Activated T-helper 1 cell treated with anti-CD3 and anti-CD28 coated beads, Interleukin-12 subunit alpha, Interleukin-12 subunit beta, Interleukin-2, Interleukin-4 antibody, amounts not matched to agents 30 ng/mL and 10 ng/mL and 1 ng/mL, durations not matched to agents 14 hours and 24 hours and 36 hours (primary cell): ENCODE results near the gene ARID4B. TPM values are rescaled to one million over a fixed set of nuclear protein-coding genes. Genes with fewer than 3 reads are reported as not detected.
A peak's percentile ranks its signal among the peaks of the same experiment; 100 is the strongest.
"Not testable (repeated sequence)": the region's sequence is repeated elsewhere in the genome, so short reads cannot be mapped to it uniquely, and the experiment has no call there.

Experiments used
- DNase-seq: peaks from one replicate; pipeline ENCODE4 v3.0.0; 2021; ENCODE audit warnings: low spot score
- H3K27ac Mint-ChIP-seq: one replicate; pipeline ENCODE4 v1.8.0; 2021; ENCODE audit warnings: mild to moderate bottlenecking, mixed read lengths
- H3K27me3 Mint-ChIP-seq: one replicate; pipeline ENCODE4 v1.8.0; 2022; ENCODE audit warnings: mild to moderate bottlenecking, moderate library complexity, mixed read lengths; ENCODE audit not compliant: insufficient read depth
- H3K36me3 Mint-ChIP-seq: one replicate; pipeline ENCODE4 v1.8.0; 2021; ENCODE audit warnings: low read depth, mixed read lengths
- H3K4me1 Mint-ChIP-seq: one replicate; pipeline ENCODE4 v1.8.0; 2021; ENCODE audit warnings: low read depth, mixed read lengths
- H3K4me3 Mint-ChIP-seq: one replicate; pipeline ENCODE4 v1.8.0; 2021; ENCODE audit warnings: mild to moderate bottlenecking, moderate library complexity, mixed read lengths
- H3K9me3 Mint-ChIP-seq: one replicate; pipeline ENCODE4 v1.8.0; 2021; ENCODE audit warnings: mixed read lengths
- intact Hi-C: fragments of 100-400 bp; cut with micrococcal nuclease; formaldehyde crosslinking; loops from one replicate; pipeline ENCODE4 v1.15.1; 2024
- total RNA-seq: library from RNA; stranded (reverse); gene quantifications from 2 replicates; pipeline ENCODE4 v1.2.3, GENCODE V29; 2022

The ARID4B gene
- total RNA-seq, 1 donor from 2014 or later = 58.7 TPM

DNA sequence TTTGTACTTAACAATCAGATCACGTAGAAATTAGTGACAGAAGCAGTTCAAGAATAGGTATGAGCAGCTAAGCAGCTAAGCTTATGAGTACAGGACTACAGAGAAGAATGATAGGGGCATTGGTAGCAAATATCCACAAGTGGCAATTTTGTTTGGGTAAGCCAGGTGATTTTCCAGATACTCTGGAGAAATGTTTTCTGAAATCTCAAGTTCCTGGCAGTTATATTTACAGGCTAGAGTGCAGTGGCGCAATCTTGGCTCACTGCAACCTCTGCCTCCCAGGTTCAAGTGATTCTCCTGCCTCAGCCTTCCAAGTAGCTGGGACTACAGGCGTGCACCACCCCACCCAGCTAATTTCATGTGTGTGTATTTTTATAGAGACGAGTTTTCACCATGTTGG lies 55.1 kb downstream of the ARID4B start:
- no peak overlapping the region for H3K27ac Mint-ChIP-seq
- no peaks in the 10 kb centered on the region for H3K27me3 Mint-ChIP-seq
- H3K4me1 Mint-ChIP-seq = peaks cover 49% of the 10 kb centered on the region

DNA sequence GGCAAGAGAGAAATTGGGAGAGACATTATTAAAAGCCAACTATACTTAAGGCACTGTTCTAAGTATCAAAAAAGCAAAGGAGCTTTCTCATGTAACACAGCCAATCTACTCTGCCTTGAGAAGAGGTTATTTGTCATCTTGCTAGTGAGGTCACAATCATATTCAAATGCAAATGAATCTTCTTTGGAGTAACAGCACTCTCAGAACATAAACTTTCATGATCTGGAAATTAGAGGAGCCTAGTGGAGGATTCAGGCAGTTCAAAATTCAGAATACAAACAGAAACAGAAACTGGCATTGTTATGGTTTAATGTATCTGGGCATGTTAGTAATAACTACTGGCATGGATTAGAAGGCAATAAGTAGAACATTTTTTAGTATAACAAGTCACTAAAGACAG lies 57.4 kb downstream of the ARID4B start:
- no peaks in the 10 kb centered on the region for H3K36me3 Mint-ChIP-seq
- DNase-seq = no peak
- intact Hi-C loops = no loop called here
- H3K4me1 Mint-ChIP-seq = peaks cover 43% of the 10 kb centered on the region
- H3K9me3 Mint-ChIP-seq = no peaks in the 10 kb centered on the region
- no peak overlapping the region for H3K4me3 Mint-ChIP-seq
- peak overlapping the region; percentile 54 for H3K27ac Mint-ChIP-seq
- H3K27me3 Mint-ChIP-seq = no peaks in the 10 kb centered on the region

More for the DNA sequence above, 55.1 kb downstream of the ARID4B start:
- H3K9me3 Mint-ChIP-seq = no peaks in the 10 kb centered on the region
- intact Hi-C loops = no loop called here
- peaks cover 3% of the 10 kb centered on the region for H3K36me3 Mint-ChIP-seq
- no peak for DNase-seq
- H3K4me3 Mint-ChIP-seq = no peak overlapping the region

DNA sequence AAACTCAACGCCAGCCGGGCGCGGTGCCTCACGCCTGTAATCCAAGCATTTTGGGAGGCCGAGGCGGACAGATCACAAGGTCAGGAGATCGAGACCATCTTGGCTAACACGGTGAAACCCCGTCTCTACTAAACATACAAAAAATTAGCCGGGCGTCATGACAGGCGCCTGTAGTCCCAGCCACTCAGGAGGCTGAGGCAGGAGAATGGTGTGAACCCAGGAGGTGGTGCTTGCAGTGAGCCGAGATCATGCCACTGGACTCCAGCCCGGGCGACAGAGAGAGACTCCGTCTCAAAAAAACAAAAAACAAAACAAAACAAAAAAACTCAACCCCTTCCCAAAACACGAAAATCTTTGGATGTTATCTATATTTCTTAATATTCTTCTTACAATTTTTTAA lies 58.0 kb downstream of the ARID4B start:
- H3K9me3 Mint-ChIP-seq, H3K27ac Mint-ChIP-seq, H3K4me3 Mint-ChIP-seq, DNase-seq, intact Hi-C loops, H3K27me3 Mint-ChIP-seq, H3K36me3 Mint-ChIP-seq: not testable (repeated sequence)
- peaks cover 36% of the 10 kb centered on the region for H3K4me1 Mint-ChIP-seq

DNA sequence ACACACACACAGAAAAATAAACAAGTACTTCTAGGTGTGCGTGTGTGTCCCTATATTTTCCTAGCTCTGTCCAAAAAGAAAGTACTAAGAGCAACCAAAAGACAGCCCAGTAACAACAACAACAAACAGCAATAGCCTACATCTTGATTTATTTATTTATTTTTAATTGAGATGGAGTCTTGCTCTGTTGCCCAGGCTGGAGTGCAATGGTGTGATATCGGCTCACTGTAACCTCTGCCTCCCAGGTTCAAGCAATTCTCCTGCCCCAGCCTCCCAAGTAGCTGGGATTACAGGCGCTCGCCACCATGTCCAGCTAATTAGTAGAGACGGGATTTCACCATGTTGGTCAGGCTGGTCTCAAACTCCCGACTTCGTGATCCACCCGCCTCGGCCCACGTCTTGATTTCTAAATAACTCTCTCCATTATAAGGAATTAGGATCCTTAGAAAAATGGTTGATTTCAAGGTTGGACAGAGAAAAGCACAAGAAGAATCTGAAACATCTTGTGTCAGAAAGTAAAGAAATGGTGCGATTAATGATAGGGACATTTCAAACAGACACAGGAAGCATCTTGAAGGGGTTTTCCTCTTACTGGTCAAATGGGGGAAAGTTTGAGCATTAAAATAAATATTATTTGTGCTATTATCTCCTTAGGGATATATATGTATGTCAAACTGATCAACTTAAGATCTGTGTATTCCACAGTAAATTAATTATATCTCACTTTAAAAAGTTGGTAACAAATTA lies 59.4 kb downstream of the ARID4B start:
- no peak overlapping the region for H3K27ac Mint-ChIP-seq
- intact Hi-C loops = no loop called here
- no peaks in the 10 kb centered on the region for H3K9me3 Mint-ChIP-seq
- DNase-seq = no peak
- H3K27me3 Mint-ChIP-seq = no peaks in the 10 kb centered on the region
- H3K36me3 Mint-ChIP-seq = no peaks in the 10 kb centered on the region
- no peak overlapping the region for H3K4me3 Mint-ChIP-seq
- H3K4me1 Mint-ChIP-seq = peaks cover 38% of the 10 kb centered on the region

DNA sequence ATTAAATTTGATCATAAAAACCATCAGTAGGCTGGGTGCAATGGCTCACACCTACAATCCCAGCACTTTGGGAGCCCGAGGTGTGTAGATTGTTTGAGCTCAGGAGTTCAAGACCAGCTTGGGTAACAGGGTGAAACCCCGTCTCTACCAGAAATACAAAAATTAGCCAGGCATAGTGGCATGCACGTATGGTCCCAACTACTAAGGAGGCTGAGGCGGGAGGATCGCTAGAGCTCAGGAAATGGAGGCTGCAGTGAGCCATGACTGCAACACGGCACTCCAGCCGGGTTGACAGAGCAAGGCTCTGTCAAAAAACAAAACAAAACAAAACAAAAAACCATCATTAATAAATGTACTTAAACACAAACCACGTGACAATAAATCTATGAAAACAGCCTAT lies 61.0 kb downstream of the ARID4B start:
- Mint-ChIP-seq H3K27ac (no peak overlapping the region), H3K4me1 (peaks cover 36% of the 10 kb centered on the region), H3K9me3 (no peaks in the 10 kb centered on the region), H3K4me3 (no peak overlapping the region), H3K36me3 (no peaks in the 10 kb centered on the region), H3K27me3 (no peaks in the 10 kb centered on the region)
- intact Hi-C loops = no loop called here
- DNase-seq = no peak

DNA sequence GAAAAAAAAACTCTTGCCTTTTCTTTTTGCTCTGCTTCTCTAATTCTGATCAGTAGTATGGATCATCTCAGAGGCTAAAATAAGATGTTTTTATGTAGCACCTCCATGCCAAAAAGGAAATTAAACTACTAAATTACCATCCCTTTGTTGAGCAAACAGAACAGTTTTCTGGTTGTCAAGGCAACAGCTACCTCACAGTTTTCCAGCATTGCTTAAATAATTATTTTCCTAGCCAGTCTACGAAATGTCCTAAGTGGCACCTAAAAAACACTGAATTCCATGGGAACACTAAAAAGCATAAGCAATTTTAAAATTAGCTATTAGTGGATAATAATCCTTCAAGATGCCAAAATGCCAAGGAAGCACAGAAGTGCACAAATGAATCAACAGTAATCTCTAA lies 61.7 kb downstream of the ARID4B start:
- Mint-ChIP-seq H3K36me3 (no peaks in the 10 kb centered on the region), H3K4me1 (peaks cover 39% of the 10 kb centered on the region), H3K27me3 (no peaks in the 10 kb centered on the region), H3K27ac (no peak overlapping the region), H3K4me3 (no peak overlapping the region), H3K9me3 (no peaks in the 10 kb centered on the region)
- DNase-seq = no peak
- intact Hi-C loops = no loop called here

DNA sequence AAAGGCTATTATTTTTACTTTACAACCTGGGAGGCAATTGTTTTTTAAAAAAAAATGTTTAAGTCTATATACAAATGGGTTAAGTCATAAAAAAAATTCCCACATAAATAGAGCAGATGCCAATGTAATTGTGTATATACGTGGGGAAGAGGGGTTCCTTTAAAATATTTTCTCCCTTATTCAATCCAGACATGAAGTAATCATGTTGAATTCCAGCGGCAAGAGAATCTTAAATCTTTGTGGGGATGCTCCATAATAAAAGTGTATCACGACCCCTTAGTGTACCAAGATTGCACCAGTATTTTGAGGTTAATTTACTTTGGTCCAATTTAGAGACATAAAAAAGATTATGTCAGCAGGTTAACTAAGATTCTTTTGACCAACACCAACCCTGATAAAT lies 62.1 kb downstream of the ARID4B start:
- Mint-ChIP-seq H3K4me1 (peaks cover 41% of the 10 kb centered on the region), H3K36me3 (no peaks in the 10 kb centered on the region), H3K27ac (no peak overlapping the region), H3K27me3 (no peaks in the 10 kb centered on the region), H3K4me3 (no peak overlapping the region), H3K9me3 (no peaks in the 10 kb centered on the region)
- DNase-seq = no peak
- intact Hi-C loops = no loop called here

DNA sequence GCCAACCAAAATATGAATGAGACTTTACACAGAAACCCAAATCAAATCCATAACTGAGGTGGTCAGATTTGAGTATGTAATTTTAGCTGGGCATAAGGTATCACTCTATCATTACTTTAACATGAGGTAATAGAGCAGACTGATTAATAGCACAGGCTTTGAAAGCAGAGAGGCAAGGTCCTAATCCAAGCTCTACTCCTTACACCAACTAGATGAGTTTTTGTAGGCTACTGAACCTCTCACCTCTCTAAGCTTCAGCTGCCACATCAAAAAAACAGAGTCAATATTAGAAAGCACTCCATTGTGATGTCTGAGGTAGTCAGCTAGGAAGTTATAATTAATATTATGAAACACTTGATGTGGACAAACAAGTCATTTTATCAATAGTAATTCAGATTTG lies 63.7 kb downstream of the ARID4B start:
- peaks cover 38% of the 10 kb centered on the region for H3K4me1 Mint-ChIP-seq

DNA sequence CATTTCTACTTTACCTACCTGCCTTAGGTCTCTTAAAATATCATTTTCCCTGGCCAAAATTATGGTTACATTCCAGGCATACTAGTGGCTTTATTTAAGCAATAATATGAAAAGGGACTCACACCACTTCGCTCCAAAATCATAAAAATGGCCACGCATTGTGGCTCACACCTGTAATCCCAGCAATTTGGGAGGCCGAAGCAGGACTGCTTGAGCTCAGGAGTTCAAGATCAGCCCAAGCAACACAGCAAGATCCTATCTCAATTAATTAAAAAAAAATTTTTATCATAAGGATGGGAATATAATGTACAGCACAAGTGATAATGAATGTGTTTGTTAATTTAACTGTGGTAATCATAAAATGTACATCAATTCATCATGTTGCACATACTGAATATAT lies 65.4 kb downstream of the ARID4B start:
- no peaks in the 10 kb centered on the region for H3K9me3 Mint-ChIP-seq
- peaks cover 42% of the 10 kb centered on the region for H3K4me1 Mint-ChIP-seq
- H3K27me3 Mint-ChIP-seq = no peaks in the 10 kb centered on the region
- peaks cover 9% of the 10 kb centered on the region for H3K36me3 Mint-ChIP-seq
- intact Hi-C loops = loop anchor here (5.0 kb wide), 1 partner anchor 35 kb away; no protein-coding TSS in a partner anchor
- H3K27ac Mint-ChIP-seq = no peak overlapping the region
- DNase-seq = no peak
- no peak overlapping the region for H3K4me3 Mint-ChIP-seq

More for the DNA sequence above, 63.7 kb downstream of the ARID4B start:
- no peak for DNase-seq
- H3K4me3 Mint-ChIP-seq = no peak overlapping the region
- H3K9me3 Mint-ChIP-seq = no peaks in the 10 kb centered on the region
- H3K36me3 Mint-ChIP-seq = peaks cover 5% of the 10 kb centered on the region
- H3K27ac Mint-ChIP-seq = no peak overlapping the region
- H3K27me3 Mint-ChIP-seq = no peaks in the 10 kb centered on the region
- intact Hi-C loops = loop anchor here (5.0 kb wide), 1 partner anchor 33 kb away; no protein-coding TSS in a partner anchor

DNA sequence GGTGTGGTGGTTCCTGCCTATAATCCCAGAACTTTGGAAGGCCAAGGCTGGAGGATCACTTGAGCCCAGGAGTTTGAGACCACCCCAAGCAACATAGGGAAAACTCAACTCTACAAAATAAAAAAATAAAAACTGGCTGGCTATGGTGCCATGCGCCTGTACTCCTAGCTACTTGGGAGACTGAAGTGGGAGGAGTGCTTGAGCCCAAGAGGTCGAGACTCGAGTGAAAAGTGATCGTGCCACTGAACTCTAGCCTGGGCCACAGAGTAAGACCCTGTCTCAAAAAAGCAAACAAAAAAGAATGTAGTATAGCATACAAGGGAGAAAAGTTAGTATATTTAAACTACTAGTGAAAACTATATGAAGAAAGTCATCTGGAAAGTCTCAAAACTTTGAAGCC lies 66.7 kb downstream of the ARID4B start:
- H3K27me3 Mint-ChIP-seq = no peaks in the 10 kb centered on the region
- H3K4me1 Mint-ChIP-seq = peaks cover 52% of the 10 kb centered on the region
- intact Hi-C loops = loop anchor here (5.0 kb wide), 1 partner anchor 36 kb away; no protein-coding TSS in a partner anchor
- peak overlapping the region; percentile 44 for H3K27ac Mint-ChIP-seq
- H3K36me3 Mint-ChIP-seq = peaks cover 9% of the 10 kb centered on the region
- no peaks in the 10 kb centered on the region for H3K9me3 Mint-ChIP-seq
- H3K4me3 Mint-ChIP-seq = no peak overlapping the region
- no peak for DNase-seq

DNA sequence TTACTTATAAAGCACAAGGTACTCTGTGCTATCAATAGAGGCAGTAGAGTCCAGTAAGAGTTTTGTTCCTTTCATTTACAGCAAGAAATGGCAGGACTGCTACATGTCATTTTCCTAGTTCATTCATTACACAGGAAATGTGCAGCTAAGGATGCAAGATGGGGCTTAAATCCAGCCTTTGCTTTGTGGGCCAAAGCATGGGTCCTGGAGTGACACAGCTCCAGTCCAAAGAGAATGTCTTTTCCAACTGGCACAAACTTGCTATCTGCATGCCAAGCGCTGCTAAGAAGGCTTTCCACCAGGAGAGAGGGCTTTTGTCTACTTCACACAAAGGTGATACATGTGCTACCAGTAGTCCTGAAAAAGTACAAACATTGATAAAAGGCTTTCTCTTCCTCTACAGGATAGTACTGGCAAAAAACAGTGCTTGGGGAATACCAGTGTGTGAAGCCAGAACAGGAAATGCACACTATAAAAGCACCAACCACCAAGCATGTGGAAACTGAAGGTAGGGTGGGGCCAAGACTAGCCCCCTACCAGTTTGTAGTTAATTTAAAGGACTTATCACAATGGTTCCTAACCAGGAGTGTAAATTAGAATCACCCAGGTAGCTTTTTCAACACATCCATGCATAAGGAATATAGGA lies 68.7 kb downstream of the ARID4B start:
- intact Hi-C loops = no loop called here
- Mint-ChIP-seq H3K27ac (peak overlapping the region; percentile 14), H3K36me3 (peaks cover 11% of the 10 kb centered on the region), H3K27me3 (no peaks in the 10 kb centered on the region), H3K4me1 (peaks cover 53% of the 10 kb centered on the region), H3K4me3 (no peak overlapping the region), H3K9me3 (no peaks in the 10 kb centered on the region)
- no peak for DNase-seq

DNA sequence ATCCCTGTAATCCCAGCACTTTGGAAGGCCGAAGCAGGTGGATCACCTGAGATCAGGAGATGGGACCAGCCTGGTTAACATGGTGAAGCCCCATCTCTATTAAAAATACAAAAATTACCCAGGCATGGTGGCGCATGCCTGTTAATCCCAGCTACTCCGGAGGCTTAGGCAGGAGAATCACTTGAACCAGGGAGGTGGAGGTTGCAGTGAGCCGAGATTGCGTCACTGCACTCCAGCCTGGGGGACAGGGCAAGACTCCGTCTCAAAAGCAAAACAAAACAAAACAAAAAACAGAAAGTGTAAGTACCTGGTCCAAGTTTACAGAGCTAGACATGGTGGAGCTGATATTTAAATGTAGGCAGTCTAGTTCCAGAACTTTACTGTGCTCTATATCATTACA lies 69.9 kb downstream of the ARID4B start:
- DNase-seq, H3K9me3 Mint-ChIP-seq, H3K27ac Mint-ChIP-seq, H3K27me3 Mint-ChIP-seq, intact Hi-C loops: not testable (repeated sequence)
- Mint-ChIP-seq H3K4me3 (peak overlapping the region; percentile 11), H3K36me3 (peaks cover 14% of the 10 kb centered on the region), H3K4me1 (peaks cover 55% of the 10 kb centered on the region)

DNA sequence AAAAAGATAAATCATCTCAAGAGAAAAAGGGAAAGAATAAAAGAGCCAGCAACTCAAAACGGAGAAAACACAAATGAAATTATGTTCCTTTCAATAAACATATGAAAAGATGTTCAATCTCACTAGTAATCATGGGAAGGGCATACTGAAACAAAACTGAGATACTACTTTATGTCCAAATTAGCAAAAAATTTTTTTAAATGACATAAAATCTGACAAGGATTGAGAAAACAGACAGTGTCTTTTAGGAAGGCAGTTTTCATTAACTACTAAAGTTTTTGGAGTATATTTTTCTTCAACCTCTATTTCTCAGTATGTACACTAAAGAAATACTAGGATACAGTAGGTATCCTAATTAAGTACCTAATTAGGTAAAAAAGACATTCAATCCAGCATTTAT lies 73.3 kb downstream of the ARID4B start:
- no peaks in the 10 kb centered on the region for H3K27me3 Mint-ChIP-seq
- no peak for DNase-seq
- no peak overlapping the region for H3K4me3 Mint-ChIP-seq
- intact Hi-C loops = loop anchor here (5.0 kb wide), 2 partner anchors 152 to 248 kb away; partner anchors contain the start of gene B3GALNT2
- peaks cover 46% of the 10 kb centered on the region for H3K4me1 Mint-ChIP-seq
- no peak overlapping the region for H3K27ac Mint-ChIP-seq
- peaks cover 24% of the 10 kb centered on the region for H3K36me3 Mint-ChIP-seq
- no peaks in the 10 kb centered on the region for H3K9me3 Mint-ChIP-seq
